HL-60/S4 (cell line): ENCODE measurements around the gene IFNA4.
"Not testable (repeated sequence)": the region's sequence is repeated elsewhere in the genome, so short reads cannot be mapped to it uniquely, and the experiment has no call there.

Experiments used
- in situ Hi-C: fragments of 300-500 bp; cut with MboI; formaldehyde crosslinking; loops from 2 replicates; pipeline ENCODE4 v1.14.3; 2022; ENCODE audit warnings: low sequenced_read_pairs

IFNA4 gene

DNA sequence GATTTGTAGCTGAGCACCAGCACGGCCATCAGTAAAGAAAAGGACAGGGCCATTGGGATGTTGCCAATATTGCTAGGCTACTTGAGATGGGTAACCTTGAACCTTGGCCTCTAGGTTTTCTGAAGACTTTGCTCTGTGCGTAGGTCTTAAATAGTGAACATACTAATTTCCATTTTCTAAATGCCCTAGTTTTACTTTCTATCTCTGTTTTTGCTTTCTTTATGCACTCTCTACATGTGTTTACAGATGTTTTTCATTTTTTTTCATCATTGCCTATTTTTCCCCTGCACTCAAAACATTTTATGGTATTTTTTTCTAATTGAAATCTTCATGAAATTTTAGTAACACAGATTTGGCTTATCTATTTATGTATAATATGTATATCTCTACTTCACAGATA, 20.8 kb downstream of the IFNA4 start, which contains the start of gene IFNA21:
Gene IFNA21 (minus strand): TSS at position 101 of the 400 bp plus-strand sequence. CDS start 48 bp downstream, at position 53.
- in situ Hi-C loops: not testable (repeated sequence)

DNA sequence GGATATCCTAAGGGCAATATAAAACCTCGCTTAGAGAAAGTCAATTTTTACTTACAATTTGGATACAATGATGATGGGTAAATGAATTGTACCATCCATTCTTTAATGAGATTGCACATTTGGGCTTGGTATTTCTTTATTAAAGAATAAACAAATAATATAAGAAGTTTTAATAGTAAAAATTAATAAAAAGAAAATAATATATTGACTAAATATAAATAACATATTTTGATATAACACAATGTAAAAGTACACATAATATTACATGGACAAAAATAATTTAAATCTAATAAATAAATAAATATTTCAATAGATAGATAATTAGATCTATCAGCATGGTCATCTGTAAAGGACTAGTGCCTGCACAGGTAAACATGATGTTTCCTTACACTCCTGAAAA, 21.9 kb downstream of the IFNA4 start:
- in situ Hi-C loops: no loop called here

DNA sequence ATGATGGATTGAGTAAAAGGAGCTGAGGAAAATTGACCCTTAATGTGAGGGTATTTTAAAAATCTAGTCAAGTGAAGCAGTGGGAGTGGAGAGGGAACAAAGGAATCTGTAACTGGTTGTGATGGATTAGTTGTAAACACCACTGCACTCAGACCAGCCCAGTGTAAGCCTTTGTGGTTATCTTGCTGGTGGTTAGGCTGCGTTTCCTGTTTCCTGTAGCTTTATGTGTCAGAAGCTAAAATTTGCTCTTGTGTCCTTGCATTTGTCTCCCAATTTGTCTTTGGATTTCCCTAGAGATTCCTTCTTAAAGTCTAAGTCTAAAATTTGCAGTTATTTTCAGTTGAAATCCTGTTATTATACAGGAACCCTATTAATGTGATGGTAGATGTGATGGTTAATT, 27.2 kb downstream of the IFNA4 start:
- in situ Hi-C loops: no loop called here

DNA sequence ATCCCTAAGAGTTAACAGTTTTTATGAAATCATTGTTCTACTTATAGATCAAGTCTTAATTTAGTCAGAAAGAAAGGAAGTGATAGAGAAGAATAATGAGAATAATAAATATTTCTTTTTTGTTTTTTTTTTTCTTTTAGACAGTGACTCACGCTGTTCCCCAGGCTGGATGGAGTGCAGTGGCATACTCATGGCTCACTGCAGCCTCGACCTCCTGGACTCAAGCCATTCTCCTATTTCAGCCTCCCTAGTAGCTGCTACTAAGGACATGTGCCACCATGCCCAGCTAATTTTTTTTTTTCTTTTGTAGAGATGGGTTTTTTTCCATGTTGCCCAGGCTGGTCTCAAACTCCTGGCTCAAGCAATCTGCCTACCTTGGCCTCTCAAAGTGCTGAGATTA, 31.9 kb downstream of the IFNA4 start:
- in situ Hi-C loops: no loop called here

DNA sequence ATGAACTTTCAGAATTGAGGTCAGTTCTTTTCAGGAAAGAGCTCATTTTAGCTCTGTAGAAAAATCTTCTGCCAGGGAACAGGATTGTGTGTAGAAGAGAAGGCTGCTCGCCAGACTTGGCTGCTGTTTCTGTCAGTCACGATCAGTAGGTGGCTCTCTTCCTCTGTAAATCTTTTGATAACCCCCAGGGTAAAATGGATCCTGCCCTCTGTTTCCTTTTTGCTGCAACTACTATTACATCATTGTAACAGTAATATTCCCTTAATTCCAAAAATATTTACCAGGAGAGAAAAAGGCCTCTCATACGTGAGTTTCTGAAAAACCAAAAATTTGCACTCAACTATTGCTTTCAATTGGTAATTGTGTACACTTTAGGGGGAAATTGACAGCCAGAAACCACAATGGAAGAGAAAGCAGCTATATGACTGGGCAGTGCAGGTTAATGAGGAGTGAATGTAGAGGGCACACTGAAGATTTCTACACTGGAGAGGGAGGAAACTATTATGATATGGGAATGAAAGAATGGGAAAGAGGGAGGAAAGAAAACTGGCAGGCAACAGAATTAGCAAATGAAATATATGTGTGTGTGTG, 33.3 kb downstream of the IFNA4 start:
- in situ Hi-C loops: no loop called here

DNA sequence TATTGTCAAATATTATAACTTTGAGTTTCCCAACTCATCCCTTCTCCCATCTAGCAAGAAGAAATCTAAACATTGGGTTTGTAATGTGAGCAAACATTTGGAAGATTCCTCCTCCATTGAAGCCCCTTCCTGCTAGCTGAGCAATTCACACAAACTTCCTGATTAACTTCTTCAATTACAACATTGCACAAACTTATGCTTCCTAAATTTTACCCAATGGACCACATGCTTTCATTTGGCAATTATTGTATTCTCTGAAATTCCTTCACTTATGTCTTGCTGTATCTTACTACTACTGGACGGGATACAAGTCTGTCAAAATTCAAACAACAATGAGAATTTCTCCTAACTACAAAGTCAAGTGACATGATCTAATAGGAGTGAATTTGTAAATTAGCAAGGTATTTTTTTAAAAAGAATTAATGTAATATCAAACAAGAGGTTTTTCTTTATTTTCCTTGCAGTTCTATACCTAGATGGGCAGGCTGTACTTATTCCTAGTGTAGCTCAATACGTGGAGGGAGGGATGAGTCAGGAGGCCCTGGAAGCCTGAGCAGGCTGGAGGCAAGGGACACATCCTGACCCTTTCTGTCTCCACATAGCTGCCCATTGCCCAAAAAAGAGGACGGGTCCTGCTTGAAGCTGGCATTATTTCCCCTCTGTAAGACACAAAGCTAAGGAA, 33.9 kb downstream of the IFNA4 start:
- in situ Hi-C loops: no loop called here

DNA sequence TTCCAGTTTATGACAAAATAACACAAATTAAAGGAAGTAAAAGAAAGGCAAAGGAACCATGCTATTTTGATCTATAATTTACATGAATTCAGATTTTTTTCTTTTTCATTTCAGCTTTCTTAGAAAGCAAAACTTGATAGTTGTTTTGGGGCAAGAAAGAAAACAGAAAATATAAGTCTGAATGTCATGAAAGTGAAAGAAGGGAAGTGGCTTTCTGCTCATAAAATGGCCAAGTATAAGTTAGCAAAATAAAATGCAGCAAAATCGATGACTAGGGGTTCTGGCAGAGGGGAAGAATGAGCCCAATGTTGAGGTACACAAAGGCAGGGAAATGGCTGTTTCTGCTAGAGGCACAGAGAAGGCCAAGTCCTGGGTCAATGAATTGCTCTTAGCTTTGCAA, 42.8 kb downstream of the IFNA4 start:
- in situ Hi-C loops: no loop called here

DNA sequence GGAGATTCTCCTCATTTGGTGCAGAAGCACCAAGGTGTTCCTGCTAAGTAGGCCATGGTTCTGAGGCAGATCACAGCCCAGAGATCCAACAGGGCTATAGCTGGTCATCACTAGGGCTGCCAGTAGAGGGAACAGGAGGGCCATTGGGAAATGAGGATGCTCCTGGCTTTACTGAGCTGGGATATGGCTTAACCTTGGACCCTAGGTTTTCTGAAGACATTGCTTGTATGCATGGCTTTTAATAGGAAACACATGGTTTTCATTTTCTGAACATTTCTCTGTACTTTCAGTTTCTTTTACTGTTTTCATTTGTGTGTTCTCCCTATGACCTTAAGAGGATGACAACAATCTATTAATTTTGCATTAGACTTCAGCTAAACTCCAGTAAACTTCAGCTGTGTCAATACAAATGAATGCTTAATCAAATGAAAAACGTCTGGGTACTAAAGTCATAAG, 45.9 kb downstream of the IFNA4 start, which contains the start of gene IFNW1:
Gene IFNW1 (minus strand): TSS at position 406 of the 456 bp plus-strand sequence. CDS start 262 bp downstream, at position 144.
- in situ Hi-C loops: no loop called here

DNA sequence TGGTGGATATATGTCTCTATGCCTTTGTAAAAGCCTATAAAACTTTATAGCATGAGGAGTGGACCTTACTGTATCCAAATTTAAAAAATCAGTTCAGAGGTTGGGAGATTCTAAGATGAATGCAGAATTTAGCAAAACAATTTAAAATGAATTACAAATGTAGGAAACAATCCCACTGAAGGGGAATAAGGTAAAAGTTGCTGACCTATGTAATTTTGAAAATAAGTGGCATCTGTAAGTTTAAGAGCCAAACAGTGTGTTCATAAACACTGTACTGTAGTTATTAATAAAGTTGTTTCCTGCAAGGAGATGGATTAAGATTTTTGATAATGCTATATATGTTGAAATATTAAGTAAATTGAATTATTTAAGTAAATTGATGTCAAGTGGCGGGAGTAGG, 50.4 kb downstream of the IFNA4 start:
- in situ Hi-C loops: no loop called here
